Measurements from ENCODE around the gene PLCD1. TPM values are rescaled to one million over a fixed set of nuclear protein-coding genes. Genes with fewer than 3 reads are reported as not detected.
A peak's percentile ranks its signal among the peaks of the same experiment; 100 is the strongest.

Gene PLCD1
- total RNA-seq, 4 donors from 2014 or later, result 9.7 to 41.5 (median 27.2) TPM

DNA sequence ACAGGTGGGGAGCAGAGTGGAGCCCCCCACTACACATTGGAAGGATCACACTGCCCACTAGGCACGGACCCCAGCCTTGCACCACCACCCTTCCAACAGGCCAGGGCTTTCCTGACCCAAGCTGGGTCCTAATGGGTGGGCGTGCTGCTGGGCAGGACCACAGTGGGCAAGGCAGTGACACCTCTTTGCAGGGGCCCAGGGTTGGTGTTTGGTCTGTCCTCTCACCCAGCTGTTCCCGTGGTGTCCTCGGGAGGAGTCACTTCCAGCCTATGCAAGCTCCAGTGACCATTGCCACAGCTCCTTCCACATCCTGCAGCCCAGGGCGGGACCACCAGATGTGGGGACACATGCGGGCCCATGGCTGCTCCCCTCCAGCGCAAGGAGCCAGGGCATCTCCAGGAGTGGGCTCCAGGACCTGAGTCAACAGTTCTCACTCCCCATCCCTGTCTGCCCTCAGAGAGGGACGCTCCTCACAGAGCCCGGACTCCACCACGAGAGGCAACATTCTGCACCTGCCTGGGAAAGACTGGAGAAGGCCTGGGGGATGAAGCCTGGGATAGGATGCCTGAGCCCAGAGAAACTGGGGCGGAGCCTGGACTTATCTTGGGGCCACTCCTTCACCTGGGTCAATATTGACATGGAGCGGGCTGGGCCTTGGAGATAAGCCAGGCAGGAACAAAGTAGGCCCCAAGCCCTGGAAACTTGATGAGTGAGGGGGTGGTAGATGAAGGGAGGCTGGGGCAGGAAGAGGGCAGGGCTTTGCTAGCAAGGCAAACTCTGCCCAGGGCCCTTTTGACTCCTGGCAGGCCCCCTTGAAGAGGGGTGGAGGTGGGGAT, 42.7 kb downstream of the PLCD1 start:
- Histone ChIP-seq H3K36me3 (no peaks in the 10 kb centered on the region), H3K9me3 (no peaks in the 10 kb centered on the region), H3K27ac (no peak overlapping the region), H3K27me3 (no peaks in the 10 kb centered on the region), H3K4me3 (no peak overlapping the region), H3K4me1 (no peaks in the 10 kb centered on the region)
- DNase-seq, result peak in 1 of 2 donors; percentile 5
- intact Hi-C loops (cut with DNase I; ENCODE audit: low total_unique reads), result no loop called here
- TF ChIP-seq, protein P1, sequence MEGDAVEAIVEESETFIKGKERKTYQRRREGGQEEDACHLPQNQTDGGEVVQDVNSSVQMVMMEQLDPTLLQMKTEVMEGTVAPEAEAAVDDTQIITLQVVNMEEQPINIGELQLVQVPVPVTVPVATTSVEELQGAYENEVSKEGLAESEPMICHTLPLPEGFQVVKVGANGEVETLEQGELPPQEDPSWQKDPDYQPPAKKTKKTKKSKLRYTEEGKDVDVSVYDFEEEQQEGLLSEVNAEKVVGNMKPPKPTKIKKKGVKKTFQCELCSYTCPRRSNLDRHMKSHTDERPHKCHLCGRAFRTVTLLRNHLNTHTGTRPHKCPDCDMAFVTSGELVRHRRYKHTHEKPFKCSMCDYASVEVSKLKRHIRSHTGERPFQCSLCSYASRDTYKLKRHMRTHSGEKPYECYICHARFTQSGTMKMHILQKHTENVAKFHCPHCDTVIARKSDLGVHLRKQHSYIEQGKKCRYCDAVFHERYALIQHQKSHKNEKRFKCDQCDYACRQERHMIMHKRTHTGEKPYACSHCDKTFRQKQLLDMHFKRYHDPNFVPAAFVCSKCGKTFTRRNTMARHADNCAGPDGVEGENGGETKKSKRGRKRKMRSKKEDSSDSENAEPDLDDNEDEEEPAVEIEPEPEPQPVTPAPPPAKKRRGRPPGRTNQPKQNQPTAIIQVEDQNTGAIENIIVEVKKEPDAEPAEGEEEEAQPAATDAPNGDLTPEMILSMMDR (IDR thresholded peaks at IDR 0.05), result no peak
- no peak for TF ChIP-seq POLR2A (IDR thresholded peaks at IDR 0.05)

DNA sequence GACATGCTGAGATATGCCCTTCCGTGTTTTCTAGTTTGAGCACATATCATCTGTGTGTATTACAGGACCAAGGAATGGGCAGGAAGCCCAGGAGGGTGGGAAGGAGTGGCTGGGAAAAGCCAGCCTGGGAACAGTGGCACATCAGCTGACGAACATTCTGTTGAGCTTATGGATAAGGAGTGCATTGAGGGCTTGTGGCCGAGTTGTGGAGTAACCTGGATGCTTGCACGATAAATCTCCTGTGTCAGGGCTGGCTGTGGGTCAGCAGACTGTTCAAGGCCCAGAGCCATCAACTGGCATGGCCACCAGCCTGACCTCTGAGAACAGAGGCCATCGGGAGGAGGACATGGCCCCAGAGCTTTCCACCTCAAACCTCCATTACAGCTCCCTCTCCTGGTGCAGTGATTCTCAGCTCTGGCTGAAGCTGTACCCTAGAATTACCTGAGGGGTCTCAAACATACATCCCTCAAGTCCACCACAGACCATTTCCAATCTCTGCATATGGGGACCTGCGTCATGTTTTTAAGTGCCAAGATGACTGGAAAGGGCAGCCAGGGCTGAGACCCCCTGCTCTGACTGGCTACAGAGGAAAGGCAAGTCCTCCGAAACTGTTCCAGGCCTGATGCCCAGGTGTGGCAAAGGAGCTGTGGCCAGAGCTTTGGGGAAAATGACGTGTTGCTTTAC, 43.7 kb downstream of the PLCD1 start:
- H3K9me3 ChIP-seq, result no peaks in the 10 kb centered on the region
- H3K4me1 ChIP-seq, result no peaks in the 10 kb centered on the region
- no peak for TF ChIP-seq POLR2A (IDR thresholded peaks at IDR 0.05)
- TF ChIP-seq, protein P1 (IDR thresholded peaks at IDR 0.05), result no peak
- intact Hi-C loops (cut with DNase I; ENCODE audit: low total_unique reads), result no loop called here
- no peak overlapping the region for H3K4me3 ChIP-seq
- no peak overlapping the region for H3K27ac ChIP-seq
- H3K36me3 ChIP-seq, result no peaks in the 10 kb centered on the region
- no peak for DNase-seq
- H3K27me3 ChIP-seq, result no peaks in the 10 kb centered on the region

DNA sequence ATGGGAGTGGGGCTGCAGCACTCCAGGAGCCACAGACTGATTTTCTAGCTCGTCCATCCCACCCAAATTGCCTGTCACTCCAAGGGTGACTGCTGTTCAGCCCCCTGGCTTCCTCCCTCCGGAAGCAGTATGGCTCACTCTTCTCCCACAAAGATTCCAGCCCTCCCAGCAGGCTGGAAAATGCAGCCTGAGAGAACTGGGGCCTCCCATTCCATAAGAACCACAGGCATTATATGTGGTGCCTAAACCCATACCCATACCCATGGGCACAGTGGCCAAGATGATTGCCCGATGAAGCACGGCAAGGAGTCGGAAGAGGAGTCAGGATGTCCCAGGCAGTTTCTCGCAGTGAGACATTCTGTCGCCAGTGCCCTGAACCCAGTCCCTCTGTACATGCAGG, 44.8 kb downstream of the PLCD1 start:
- H3K9me3 ChIP-seq, result no peaks in the 10 kb centered on the region
- H3K36me3 ChIP-seq, result no peaks in the 10 kb centered on the region
- H3K4me3 ChIP-seq, result no peak overlapping the region
- intact Hi-C loops (cut with DNase I; ENCODE audit: low total_unique reads), result no loop called here
- no peak for DNase-seq
- TF ChIP-seq, protein P1 (IDR thresholded peaks at IDR 0.05), result no peak
- no peak for TF ChIP-seq POLR2A (IDR thresholded peaks at IDR 0.05)
- H3K27me3 ChIP-seq, result no peaks in the 10 kb centered on the region
- no peaks in the 10 kb centered on the region for H3K4me1 ChIP-seq
- H3K27ac ChIP-seq, result no peak overlapping the region

DNA sequence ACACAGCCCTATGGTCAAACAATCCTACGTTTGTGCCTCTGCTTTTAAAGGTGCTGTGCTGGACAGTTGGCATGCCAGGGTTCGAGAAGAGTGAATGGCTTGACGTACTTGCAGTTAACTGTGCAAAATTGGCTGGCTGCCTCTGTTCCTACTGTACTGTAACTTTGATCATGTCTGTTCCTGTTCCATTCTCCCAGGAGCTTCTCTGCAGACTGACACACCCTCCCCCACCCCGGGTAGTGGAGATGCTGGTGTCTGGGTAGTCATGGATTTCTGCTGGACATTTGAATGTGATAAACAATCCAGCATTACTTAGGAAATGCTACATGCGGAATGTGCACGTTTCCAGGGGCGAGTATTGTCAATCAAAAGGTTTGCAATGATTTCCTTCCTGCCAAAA, 45.4 kb downstream of the PLCD1 start:
- intact Hi-C loops (cut with DNase I; ENCODE audit: low total_unique reads), result no loop called here
- H3K9me3 ChIP-seq, result no peaks in the 10 kb centered on the region
- DNase-seq, result no peak
- TF ChIP-seq, protein P1 (IDR thresholded peaks at IDR 0.05), result no peak
- TF ChIP-seq POLR2A (IDR thresholded peaks at IDR 0.05), result no peak
- H3K27me3 ChIP-seq, result no peaks in the 10 kb centered on the region
- H3K27ac ChIP-seq, result no peak overlapping the region
- H3K36me3 ChIP-seq, result no peaks in the 10 kb centered on the region
- H3K4me3 ChIP-seq, result no peak overlapping the region
- H3K4me1 ChIP-seq, result no peaks in the 10 kb centered on the region

DNA sequence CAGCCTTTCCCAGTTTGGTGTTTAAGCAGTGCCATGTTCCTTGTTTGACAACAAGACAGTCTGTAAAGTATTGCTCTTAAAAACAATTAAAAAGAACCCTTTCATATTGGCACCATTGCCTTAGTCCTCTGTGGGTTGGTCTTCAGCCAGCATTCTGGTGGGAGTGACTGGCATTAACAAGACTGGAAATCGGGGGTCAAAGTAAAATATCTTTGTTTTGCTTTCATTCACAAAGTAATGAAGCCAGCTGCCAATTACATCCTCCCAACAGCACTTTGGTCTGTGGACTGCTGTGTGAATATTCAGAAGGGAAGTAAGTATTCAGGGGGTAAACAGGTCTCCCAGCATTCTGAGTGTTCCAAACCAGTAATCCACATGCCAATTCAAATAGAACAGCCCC, 47.1 kb downstream of the PLCD1 start:
- Histone ChIP-seq H3K4me1 (no peaks in the 10 kb centered on the region), H3K27me3 (no peaks in the 10 kb centered on the region), H3K9me3 (no peaks in the 10 kb centered on the region), H3K27ac (no peak overlapping the region), H3K4me3 (no peak overlapping the region), H3K36me3 (no peaks in the 10 kb centered on the region)
- no peak for DNase-seq
- intact Hi-C loops (cut with DNase I; ENCODE audit: low total_unique reads), result no loop called here
- TF ChIP-seq, protein P1 (IDR thresholded peaks at IDR 0.05), result no peak
- no peak for TF ChIP-seq POLR2A (IDR thresholded peaks at IDR 0.05)

All from uterus (tissue), 4 donors.